IPS-15b (cell line): ENCODE data around the gene NHSL1.

Experiments
- H3K27me3 ChIP-seq: one replicate; pipeline ENCODE4 v1.6.1; 2013; ENCODE audit warnings: low read length; ENCODE audit not compliant: control insufficient read depth, insufficient read depth
- H3K36me3 ChIP-seq: one replicate; pipeline ENCODE4 v1.6.1; 2013; ENCODE audit warnings: low read length; ENCODE audit not compliant: control insufficient read depth, insufficient read depth
- H3K4me1 ChIP-seq: one replicate; pipeline ENCODE4 v1.6.1; 2013; ENCODE audit warnings: mild to moderate bottlenecking, low read length; ENCODE audit not compliant: control insufficient read depth, insufficient read depth
- H3K4me3 ChIP-seq: one replicate; pipeline ENCODE4 v1.5.1; 2013; ENCODE audit warnings: low read depth, low read length
- H3K9ac ChIP-seq: one replicate; pipeline ENCODE4 v1.6.1; 2013; ENCODE audit warnings: low read depth, mild to moderate bottlenecking, low read length
- H3K9me3 ChIP-seq: one replicate; pipeline ENCODE4 v1.6.1; 2013; ENCODE audit warnings: mild to moderate bottlenecking, low read length; ENCODE audit not compliant: control insufficient read depth, insufficient read depth

NHSL1 gene

GRCh38 chr6:138503881-138504680, 4.8 kb upstream of the NHSL1 start:
- Histone ChIP-seq H3K27me3 (no peaks in the 10 kb centered on the region), H3K9me3 (no peaks in the 10 kb centered on the region), H3K4me1 (peaks cover 15% of the 10 kb centered on the region), H3K9ac (no peak overlapping the region), H3K36me3 (no peaks in the 10 kb centered on the region), H3K4me3 (no peak overlapping the region)

GRCh38 chr6:138502546-138502945, 3.3 kb upstream of the NHSL1 start:
- H3K9me3 ChIP-seq: no peaks in the 10 kb centered on the region
- no peak overlapping the region for H3K9ac ChIP-seq
- peaks cover 15% of the 10 kb centered on the region for H3K4me1 ChIP-seq
- H3K4me3 ChIP-seq: no peak overlapping the region
- no peaks in the 10 kb centered on the region for H3K27me3 ChIP-seq
- H3K36me3 ChIP-seq: no peaks in the 10 kb centered on the region

GRCh38 chr6:138500867-138501446, 1.7 kb upstream of the NHSL1 start:
- H3K27me3 ChIP-seq: no peaks in the 10 kb centered on the region
- H3K4me1 ChIP-seq: peaks cover 15% of the 10 kb centered on the region
- no peaks in the 10 kb centered on the region for H3K9me3 ChIP-seq
- H3K36me3 ChIP-seq: no peaks in the 10 kb centered on the region
- no peak overlapping the region for H3K4me3 ChIP-seq
- no peak overlapping the region for H3K9ac ChIP-seq

GRCh38 chr6:138500045-138500665, 861 bp upstream of the NHSL1 start:
- peaks cover 15% of the 10 kb centered on the region for H3K4me1 ChIP-seq
- H3K36me3 ChIP-seq: no peaks in the 10 kb centered on the region
- no peaks in the 10 kb centered on the region for H3K9me3 ChIP-seq
- H3K9ac ChIP-seq: no peak overlapping the region
- H3K27me3 ChIP-seq: no peaks in the 10 kb centered on the region
- H3K4me3 ChIP-seq: no peak overlapping the region

GRCh38 chr6:138498629-138499302, 528 bp downstream of the NHSL1 start:
- Histone ChIP-seq H3K27me3 (no peaks in the 10 kb centered on the region), H3K4me1 (peaks cover 19% of the 10 kb centered on the region), H3K9ac (peak overlapping the region; percentile 27), H3K4me3 (peak overlapping the region; percentile 36), H3K36me3 (no peaks in the 10 kb centered on the region), H3K9me3 (no peaks in the 10 kb centered on the region)

GRCh38 chr6:138497286-138497685, 2.0 kb downstream of the NHSL1 start:
- Histone ChIP-seq H3K9ac (no peak overlapping the region), H3K9me3 (no peaks in the 10 kb centered on the region), H3K4me3 (no peak overlapping the region), H3K4me1 (peaks cover 29% of the 10 kb centered on the region), H3K36me3 (no peaks in the 10 kb centered on the region), H3K27me3 (no peaks in the 10 kb centered on the region)

- Histone ChIP-seq H3K4me3 (no peak overlapping the region), H3K9me3 (no peaks in the 10 kb centered on the region), H3K36me3 (no peaks in the 10 kb centered on the region), H3K9ac (no peak overlapping the region), H3K27me3 (no peaks in the 10 kb centered on the region), H3K4me1 (peaks cover 20% of the 10 kb centered on the region)
These were observed 5.0 kb downstream of the NHSL1 start for GRCh38 chr6:138494312-138494711.

GRCh38 chr6:138493413-138493812, 5.9 kb downstream of the NHSL1 start:
- no peak overlapping the region for H3K4me3 ChIP-seq
- no peak overlapping the region for H3K9ac ChIP-seq
- H3K27me3 ChIP-seq: no peaks in the 10 kb centered on the region
- no peaks in the 10 kb centered on the region for H3K36me3 ChIP-seq
- H3K9me3 ChIP-seq: no peaks in the 10 kb centered on the region
- peaks cover 22% of the 10 kb centered on the region for H3K4me1 ChIP-seq

GRCh38 chr6:138492871-138493270, 6.4 kb downstream of the NHSL1 start:
- H3K4me3 ChIP-seq: no peak overlapping the region
- H3K27me3 ChIP-seq: no peaks in the 10 kb centered on the region

GRCh38 chr6:138492113-138492512, 7.2 kb downstream of the NHSL1 start:
- no peak overlapping the region for H3K4me3 ChIP-seq
- no peaks in the 10 kb centered on the region for H3K27me3 ChIP-seq
- no peaks in the 10 kb centered on the region for H3K9me3 ChIP-seq
- H3K4me1 ChIP-seq: peaks cover 24% of the 10 kb centered on the region
- no peaks in the 10 kb centered on the region for H3K36me3 ChIP-seq
- no peak overlapping the region for H3K9ac ChIP-seq

More at GRCh38 chr6:138492871-138493270, 6.4 kb downstream of the NHSL1 start:
- H3K9ac ChIP-seq: no peak overlapping the region
- no peaks in the 10 kb centered on the region for H3K36me3 ChIP-seq
- H3K4me1 ChIP-seq: peaks cover 22% of the 10 kb centered on the region
- no peaks in the 10 kb centered on the region for H3K9me3 ChIP-seq

GRCh38 chr6:138491017-138491416, 8.3 kb downstream of the NHSL1 start:
- no peaks in the 10 kb centered on the region for H3K9me3 ChIP-seq
- peaks cover 30% of the 10 kb centered on the region for H3K4me1 ChIP-seq
- no peak overlapping the region for H3K9ac ChIP-seq
- H3K27me3 ChIP-seq: no peaks in the 10 kb centered on the region
- no peaks in the 10 kb centered on the region for H3K36me3 ChIP-seq
- H3K4me3 ChIP-seq: no peak overlapping the region
